Thyroid gland (tissue), 4 donors: ENCODE results near the gene GPD1L. TPM values are rescaled to one million over a fixed set of nuclear protein-coding genes. Genes with fewer than 3 reads are reported as not detected.

ENCODE experiments used
- DNase-seq, 2 donors: peaks; one replicate each; pipeline ENCODE4 v3.0.0-alpha.2; 2019
- H3K27ac ChIP-seq, 3 donors: fragments of 200-600 bp; sonication (generic); 1 replicate in 2 of 3; 2 replicates in 1 of 3; pipeline ENCODE4 v1.5.1; 2016 to 2019; ENCODE audit warnings: mild to moderate bottlenecking in 1 of 3, moderate library complexity in 1 of 3
- H3K27me3 ChIP-seq: fragments of 200-600 bp; sonication (generic); one replicate; pipeline ENCODE4 v1.5.1; 2019
- H3K36me3 ChIP-seq, 2 donors: fragments of 200-600 bp; sonication (generic); one replicate each; pipeline ENCODE4 v1.5.1; 2016 to 2019
- H3K4me1 ChIP-seq, 2 donors: fragments of 200-600 bp; sonication (generic); one replicate each; pipeline ENCODE4 v1.5.1; 2017 to 2019
- H3K4me3 ChIP-seq, 3 donors: fragments of 200-600 bp; sonication (generic); replicated peaks in 1 of 3; 1 replicate in 2 of 3; 2 replicates in 1 of 3; pipeline ENCODE4 v1.5.1; 2016; ENCODE audit warnings: mild to moderate bottlenecking in 1 of 3
- H3K9me3 ChIP-seq: fragments of 200-600 bp; sonication (generic); one replicate; pipeline ENCODE4 v1.5.1; 2017
- POLR2A ChIP-seq, 2 donors: fragments of 450-650 bp; IDR thresholded peaks; one replicate each; pipeline ENCODE4 v1.6.1; 2017; ENCODE audit warnings: antibody characterized with exemption in 2 of 2, mild to moderate bottlenecking in 2 of 2, moderate library complexity in 1 of 2
- WGBS, 2 donors: methylation state at CpG; one replicate each; pipeline ENCODE4 v1.1.5; 2017; 5-methylcytosine and 5-hydroxymethylcytosine counted together
- intact Hi-C: fragments of 100-400 bp; cut with DNase I; formaldehyde crosslinking; loops from one replicate; pipeline ENCODE4 v1.15.1; 2023
- total RNA-seq, 4 donors: library from RNA; depleted of rRNA; stranded (reverse); fragments of >200 nt; gene quantifications; one replicate each; pipeline ENCODE4 v1.2.3, GENCODE V29; 2016
- TF ChIP-seq, protein P1 (sequence below), 6 experiments: fragments of 200-600 bp in 3 of 6; fragments of 450-650 bp in 3 of 6; sonication (generic) in 3 of 6; IDR thresholded peaks; one replicate each; pipeline ENCODE4 v1.5.1; 2016 to 2019; ENCODE audit warnings: antibody characterized with exemption in 6 of 6, mild to moderate bottlenecking in 2 of 6, inconsistent platforms in 1 of 6, moderate library complexity in 1 of 6

GPD1L gene
- total RNA-seq, 4 donors from 2014 or later, result 66.4 to 137 (median 104) TPM

DNA sequence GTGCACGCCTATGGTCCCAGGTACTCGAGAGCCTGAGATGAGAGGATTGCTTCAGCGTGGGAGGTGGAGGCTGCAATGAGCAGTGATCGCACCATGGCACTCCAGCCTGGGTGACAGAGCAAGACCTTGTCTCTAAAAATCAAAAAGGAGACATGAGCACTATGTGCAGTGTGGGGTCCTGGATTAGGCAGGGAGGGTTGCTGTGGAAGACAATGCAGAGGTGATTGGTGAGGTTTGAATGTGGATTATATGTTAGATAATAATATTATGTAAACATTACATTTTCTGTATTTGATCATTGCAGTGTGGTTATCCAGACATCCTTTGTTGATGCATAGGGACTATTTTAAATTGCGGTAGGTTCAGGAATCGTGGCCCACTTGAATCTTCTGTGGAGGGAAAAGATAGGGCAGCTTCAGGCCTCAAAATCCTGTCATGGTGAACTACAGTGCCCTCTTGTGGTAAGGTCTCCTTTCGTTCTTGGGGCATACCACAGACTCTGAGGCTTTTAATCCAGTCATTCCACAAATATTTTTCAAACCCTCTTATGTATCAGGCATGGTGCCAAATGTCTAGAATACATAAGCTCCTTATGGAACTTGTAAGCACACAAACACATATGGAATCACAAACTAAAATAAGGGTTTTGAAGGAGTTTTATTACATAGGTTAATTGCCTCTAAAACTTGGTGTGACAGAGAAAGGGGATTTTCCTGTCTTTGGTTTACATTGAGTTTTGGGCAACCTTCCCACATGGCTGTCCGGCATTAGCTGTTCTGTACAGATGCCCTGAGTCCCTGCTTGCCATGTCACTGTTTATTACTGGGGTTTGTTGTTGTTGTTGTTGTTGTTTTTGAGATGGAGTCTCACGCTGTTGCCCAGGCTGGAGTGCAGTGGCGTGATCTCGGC is 37.7 kb downstream of the GPD1L start:
- H3K4me1 ChIP-seq, result peaks cover 8 to 14% of the 10 kb centered on the region in 2 donors
- no peaks in the 10 kb centered on the region for H3K27me3 ChIP-seq
- no peak overlapping the region for H3K27ac ChIP-seq
- TF ChIP-seq, protein P1, sequence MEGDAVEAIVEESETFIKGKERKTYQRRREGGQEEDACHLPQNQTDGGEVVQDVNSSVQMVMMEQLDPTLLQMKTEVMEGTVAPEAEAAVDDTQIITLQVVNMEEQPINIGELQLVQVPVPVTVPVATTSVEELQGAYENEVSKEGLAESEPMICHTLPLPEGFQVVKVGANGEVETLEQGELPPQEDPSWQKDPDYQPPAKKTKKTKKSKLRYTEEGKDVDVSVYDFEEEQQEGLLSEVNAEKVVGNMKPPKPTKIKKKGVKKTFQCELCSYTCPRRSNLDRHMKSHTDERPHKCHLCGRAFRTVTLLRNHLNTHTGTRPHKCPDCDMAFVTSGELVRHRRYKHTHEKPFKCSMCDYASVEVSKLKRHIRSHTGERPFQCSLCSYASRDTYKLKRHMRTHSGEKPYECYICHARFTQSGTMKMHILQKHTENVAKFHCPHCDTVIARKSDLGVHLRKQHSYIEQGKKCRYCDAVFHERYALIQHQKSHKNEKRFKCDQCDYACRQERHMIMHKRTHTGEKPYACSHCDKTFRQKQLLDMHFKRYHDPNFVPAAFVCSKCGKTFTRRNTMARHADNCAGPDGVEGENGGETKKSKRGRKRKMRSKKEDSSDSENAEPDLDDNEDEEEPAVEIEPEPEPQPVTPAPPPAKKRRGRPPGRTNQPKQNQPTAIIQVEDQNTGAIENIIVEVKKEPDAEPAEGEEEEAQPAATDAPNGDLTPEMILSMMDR (IDR thresholded peaks at IDR 0.05), result peak; percentile 48 to 90 (median 72)
- TF ChIP-seq POLR2A (IDR thresholded peaks at IDR 0.05), result no peak
- H3K36me3 ChIP-seq, result peaks cover 3 to 9% of the 10 kb centered on the region in 2 donors
- H3K9me3 ChIP-seq, result no peaks in the 10 kb centered on the region
- intact Hi-C loops, result loop anchor here (5.0 kb wide), 1 partner anchor 122 kb away; no protein-coding TSS in a partner anchor
- 64 to 68% methylated on average over 11 of the region's 11 CpGs for WGBS, 2 donors
- H3K4me3 ChIP-seq, result no peak overlapping the region
- DNase-seq, result peak; percentile 47 to 52

DNA sequence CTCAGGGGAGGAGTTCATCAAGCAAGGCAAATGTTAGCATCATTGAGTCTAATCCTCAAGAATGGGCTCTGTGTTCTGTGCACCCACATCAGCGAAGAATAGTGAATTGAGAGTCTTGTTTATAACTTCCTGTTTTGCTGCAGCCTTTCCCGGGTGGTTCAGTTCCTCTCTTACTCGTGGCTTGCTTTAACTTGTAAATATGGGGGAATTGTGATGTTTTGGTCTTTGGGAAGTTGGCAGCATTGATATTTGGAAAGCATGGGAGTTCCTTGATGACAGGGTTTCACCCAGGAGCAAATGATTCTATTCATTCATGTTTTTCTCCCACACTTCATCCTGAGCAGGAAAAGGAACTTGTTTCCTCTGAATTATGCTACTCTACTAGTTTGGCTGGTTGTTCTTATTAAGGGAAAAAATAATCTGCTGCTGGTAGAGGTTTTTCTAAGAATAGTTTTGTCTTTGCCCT is 40.4 kb downstream of the GPD1L start:
- H3K27ac ChIP-seq, result peak overlapping the region in 1 of 3 donors; percentile 7

DNA sequence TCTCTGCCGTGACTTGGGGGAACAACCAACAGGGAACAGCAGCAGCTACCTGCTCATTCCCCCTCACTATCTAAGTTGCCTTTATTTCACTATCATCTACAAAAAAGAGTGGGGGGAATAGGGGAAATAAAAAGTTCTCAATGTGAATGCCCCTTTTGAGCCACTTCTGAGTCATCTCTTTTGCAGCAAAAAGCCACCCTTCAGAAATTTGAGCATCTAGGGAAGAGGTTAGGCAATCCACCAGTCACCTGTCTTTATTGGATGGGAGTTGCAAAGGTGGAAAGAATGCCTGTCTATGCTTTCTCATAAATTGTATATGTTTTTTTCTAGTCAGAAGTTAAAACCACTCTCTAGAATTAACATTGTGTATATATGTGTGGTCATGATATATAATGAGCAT is 41.1 kb downstream of the GPD1L start:
- H3K36me3 ChIP-seq, result peaks cover 9 to 14% of the 10 kb centered on the region in 2 donors
- H3K27ac ChIP-seq, result no peak overlapping the region
- TF ChIP-seq POLR2A (IDR thresholded peaks at IDR 0.05), result no peak
- TF ChIP-seq, protein P1 (IDR thresholded peaks at IDR 0.05), result no peak
- H3K4me3 ChIP-seq, result no peak overlapping the region
- no peak for DNase-seq
- H3K9me3 ChIP-seq, result no peaks in the 10 kb centered on the region
- WGBS, 2 donors, result 77 to 83% methylated on average over 1 of the region's 1 CpG
- no peaks in the 10 kb centered on the region for H3K27me3 ChIP-seq
- peaks cover 8 to 14% of the 10 kb centered on the region in 2 donors for H3K4me1 ChIP-seq
- intact Hi-C loops, result no loop called here

More for the DNA sequence above, 40.4 kb downstream of the GPD1L start:
- WGBS, 2 donors, result 34 to 40% methylated on average over 3 of the region's 3 CpGs
- Histone ChIP-seq H3K4me1 (peaks cover 8 to 14% of the 10 kb centered on the region in 2 donors), H3K27me3 (no peaks in the 10 kb centered on the region), H3K9me3 (no peaks in the 10 kb centered on the region), H3K36me3 (peaks cover 9 to 13% of the 10 kb centered on the region in 2 donors), H3K4me3 (no peak overlapping the region)
- TF ChIP-seq POLR2A (IDR thresholded peaks at IDR 0.05), result no peak
- TF ChIP-seq, protein P1 (IDR thresholded peaks at IDR 0.05), result no peak
- intact Hi-C loops, result no loop called here
- no peak for DNase-seq

DNA sequence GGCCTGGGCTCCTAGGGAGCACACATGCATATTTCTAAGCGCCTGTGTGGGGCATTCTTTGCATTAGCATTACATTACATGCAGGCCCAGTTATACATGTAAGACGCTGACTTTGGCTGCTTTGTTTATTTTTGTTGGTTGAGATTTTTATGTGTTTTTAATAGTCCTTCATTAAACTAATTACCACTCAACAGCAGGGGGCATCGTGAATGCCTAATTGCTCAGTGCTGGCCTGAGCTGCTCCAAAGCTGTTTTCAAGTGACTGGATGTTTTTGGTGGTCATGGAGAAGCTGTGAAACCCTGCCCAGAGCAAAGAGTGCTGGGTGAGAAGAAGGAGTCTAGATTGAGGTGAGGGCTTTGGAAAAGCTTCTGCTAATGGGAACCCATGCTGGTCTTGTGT is 41.5 kb downstream of the GPD1L start:
- H3K9me3 ChIP-seq, result no peaks in the 10 kb centered on the region
- DNase-seq, result no peak
- no peak overlapping the region for H3K27ac ChIP-seq
- no peaks in the 10 kb centered on the region for H3K27me3 ChIP-seq
- TF ChIP-seq, protein P1 (IDR thresholded peaks at IDR 0.05), result no peak
- no peak for TF ChIP-seq POLR2A (IDR thresholded peaks at IDR 0.05)
- 72 to 82% methylated on average over 3 of the region's 3 CpGs for WGBS, 2 donors
- H3K4me1 ChIP-seq, result peaks cover 8 to 14% of the 10 kb centered on the region in 2 donors
- intact Hi-C loops, result no loop called here
- H3K36me3 ChIP-seq, result peaks cover 9 to 14% of the 10 kb centered on the region in 2 donors
- H3K4me3 ChIP-seq, result no peak overlapping the region

DNA sequence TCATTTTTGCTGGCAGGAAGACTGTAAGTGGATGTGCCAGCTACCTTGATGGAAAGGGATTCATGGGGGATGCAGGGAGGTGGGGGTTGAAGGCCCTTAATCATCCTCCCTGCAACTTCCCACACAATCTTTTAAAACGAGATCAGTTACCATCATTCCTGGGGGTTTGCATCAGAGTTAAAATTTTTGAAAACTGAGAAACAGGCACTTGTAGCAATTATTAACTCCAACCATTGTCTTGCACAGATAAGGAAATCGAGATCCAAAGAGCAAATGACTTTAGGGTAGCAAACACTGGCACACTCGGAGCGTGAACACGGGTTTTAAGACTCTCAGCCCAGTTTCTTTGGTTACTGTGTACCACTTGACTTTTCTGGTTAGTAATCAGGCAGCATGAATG is 41.9 kb downstream of the GPD1L start:
- no peak for TF ChIP-seq POLR2A (IDR thresholded peaks at IDR 0.05)
- TF ChIP-seq, protein P1 (IDR thresholded peaks at IDR 0.05), result no peak
- 89 to 90% methylated on average over 5 of the region's 5 CpGs for WGBS, 2 donors
- peaks cover 8 to 14% of the 10 kb centered on the region in 2 donors for H3K4me1 ChIP-seq
- no peak overlapping the region for H3K4me3 ChIP-seq
- peaks cover 9 to 14% of the 10 kb centered on the region in 2 donors for H3K36me3 ChIP-seq
- H3K9me3 ChIP-seq, result no peaks in the 10 kb centered on the region
- intact Hi-C loops, result no loop called here
- H3K27me3 ChIP-seq, result no peaks in the 10 kb centered on the region
- no peak for DNase-seq
- H3K27ac ChIP-seq, result no peak overlapping the region
